Liver (tissue), 9 donors: Measurements from ENCODE around the gene ETFBKMT. TPM values are rescaled to one million over a fixed set of nuclear protein-coding genes. Genes with fewer than 3 reads are reported as not detected.
"Not testable (repeated sequence)": the region's sequence is repeated elsewhere in the genome, so short reads cannot be mapped to it uniquely, and the experiment has no call there.

Experiments
- DNase-seq: peaks from one replicate; pipeline ENCODE4 v3.0.0-alpha.2; 2017; ENCODE audit warnings: low spot score
- H3K27ac ChIP-seq, 2 donors: one replicate each; pipeline ENCODE4 v1.7.0; 2013; ENCODE audit warnings: inconsistent platforms in 2 of 2, low read length in 2 of 2, control low read depth in 1 of 2, low read depth in 1 of 2, mild to moderate bottlenecking in 1 of 2
- H3K27me3 ChIP-seq, 4 donors: one replicate each; pipeline versions ENCODE4 v1.6.1 to v1.7.0; 2013; ENCODE audit warnings: low read length in 3 of 4, inconsistent platforms in 1 of 4, mild to moderate bottlenecking in 1 of 4, moderate library complexity in 1 of 4; ENCODE audit not compliant: control insufficient read depth in 4 of 4, insufficient read depth in 4 of 4
- H3K36me3 ChIP-seq, 4 donors: one replicate each; pipeline versions ENCODE4 v1.6.1 to v1.7.0; 2013; ENCODE audit warnings: low read length in 3 of 4, mild to moderate bottlenecking in 3 of 4, low read depth in 1 of 4, moderate library complexity in 1 of 4; ENCODE audit not compliant: control insufficient read depth in 4 of 4, insufficient read depth in 3 of 4
- H3K4me1 ChIP-seq, 4 donors: one replicate each; pipeline versions ENCODE4 v1.6.1 to v1.7.0; 2013; ENCODE audit warnings: low read length in 3 of 4, mild to moderate bottlenecking in 3 of 4, moderate library complexity in 1 of 4; ENCODE audit not compliant: control insufficient read depth in 4 of 4, insufficient read depth in 4 of 4
- H3K4me3 ChIP-seq, 3 donors: one replicate each; pipeline versions ENCODE4 v1.6.1 to v1.7.0; 2013; ENCODE audit warnings: low read length in 3 of 3, control low read depth in 1 of 3, low read depth in 1 of 3, mild to moderate bottlenecking in 1 of 3
- H3K9ac ChIP-seq, 2 donors: one replicate each; pipeline ENCODE4 v1.7.0; 2013; ENCODE audit warnings: low read length in 2 of 2, mild to moderate bottlenecking in 2 of 2, moderate library complexity in 2 of 2, control low read depth in 1 of 2, low read depth in 1 of 2
- H3K9me3 ChIP-seq, 4 donors: one replicate each; pipeline versions ENCODE4 v1.6.1 to v1.7.0; 2013; ENCODE audit warnings: low read length in 3 of 4; ENCODE audit not compliant: control insufficient read depth in 4 of 4
- EGR1 ChIP-seq, 2 donors: IDR thresholded peaks; 2 replicates each; pipeline ENCODE4 v1.6.1; 2016 to 2018; ENCODE audit warnings: antibody characterized with exemption in 2 of 2, low read depth in 2 of 2
- FOXA1 ChIP-seq: IDR thresholded peaks from 2 replicates; pipeline ENCODE4 v1.6.1; 2016; ENCODE audit warnings: antibody characterized with exemption
- FOXA2 ChIP-seq: IDR thresholded peaks from 2 replicates; pipeline ENCODE4 v1.6.1; 2016; ENCODE audit warnings: antibody characterized with exemption
- GABPA ChIP-seq, 2 donors: IDR thresholded peaks in 1 of 2; conservative IDR thresholded peaks in 1 of 2; 2 replicates each; pipeline ENCODE4 v1.6.1; 2016; ENCODE audit warnings: antibody characterized with exemption in 2 of 2, mild to moderate bottlenecking in 1 of 2, moderate library complexity in 1 of 2
- HNF4A ChIP-seq, 2 donors: conservative IDR thresholded peaks; 2 replicates each; pipeline ENCODE4 v1.6.1; 2016; ENCODE audit warnings: antibody characterized with exemption in 2 of 2, mild to moderate bottlenecking in 2 of 2
- NR2F2 ChIP-seq: IDR thresholded peaks from 2 replicates; pipeline ENCODE4 v1.6.1; 2016; ENCODE audit warnings: antibody characterized with exemption
- REST ChIP-seq: IDR thresholded peaks from 2 replicates; pipeline ENCODE4 v1.6.1; 2016; ENCODE audit warnings: antibody characterized with exemption, mild to moderate bottlenecking
- RXRA ChIP-seq, 2 donors: IDR thresholded peaks; 2 replicates each; pipeline ENCODE4 v1.6.1; 2017 to 2018; ENCODE audit warnings: antibody characterized with exemption in 2 of 2, mild to moderate bottlenecking in 1 of 2
- TAF1 ChIP-seq: conservative IDR thresholded peaks from 2 replicates; pipeline ENCODE4 v1.6.1; 2016; ENCODE audit warnings: antibody characterized with exemption, mild to moderate bottlenecking
- WGBS: extraction: QIAGEN DNeasy Blood & Tissue Kit; methylation state at CpG from one replicate; pipeline ENCODE4 v1.1.7; 2013; 5-methylcytosine and 5-hydroxymethylcytosine counted together
- polyA plus RNA-seq, 2 donors: library from polyadenylated mRNA; stranded (reverse) in 1 of 2; unstranded in 1 of 2; fragments of 200-250 nt in 1 of 2; fragments of >200 nt in 1 of 2; fragmentation: Nextera tagmentation in 1 of 2; extraction: Ambion mirVana in 1 of 2; gene quantifications; one replicate each; pipeline versions ENCODE4 v1.2.1 to v1.2.3, GENCODE V29; 2013 to 2015
- total RNA-seq, 2 donors: library from RNA; depleted of rRNA; stranded (reverse); fragments of >200 nt; gene quantifications; one replicate each; pipeline ENCODE4 v1.2.3, GENCODE V29; 2014
- TF ChIP-seq, protein P1 (sequence below): IDR thresholded peaks from 2 replicates; pipeline ENCODE4 v1.6.1; 2016; ENCODE audit warnings: antibody characterized with exemption
- TF ChIP-seq, protein P2 (sequence below): IDR thresholded peaks from 2 replicates; pipeline ENCODE4 v1.6.1; 2016; ENCODE audit warnings: antibody characterized with exemption
- TF ChIP-seq, protein P3 (sequence below): IDR thresholded peaks from 2 replicates; pipeline ENCODE4 v1.6.1; 2016; ENCODE audit warnings: antibody characterized with exemption
- donor health status: healthy.
- donor health status: healthy.
- donor health status: healthy.
- donor health status: healthy.
- donor health status: healthy.

ETFBKMT gene
- total and polyA plus RNA-seq, 4 donors, result 1.9 to 4.8 (median 4.5) TPM

DNA sequence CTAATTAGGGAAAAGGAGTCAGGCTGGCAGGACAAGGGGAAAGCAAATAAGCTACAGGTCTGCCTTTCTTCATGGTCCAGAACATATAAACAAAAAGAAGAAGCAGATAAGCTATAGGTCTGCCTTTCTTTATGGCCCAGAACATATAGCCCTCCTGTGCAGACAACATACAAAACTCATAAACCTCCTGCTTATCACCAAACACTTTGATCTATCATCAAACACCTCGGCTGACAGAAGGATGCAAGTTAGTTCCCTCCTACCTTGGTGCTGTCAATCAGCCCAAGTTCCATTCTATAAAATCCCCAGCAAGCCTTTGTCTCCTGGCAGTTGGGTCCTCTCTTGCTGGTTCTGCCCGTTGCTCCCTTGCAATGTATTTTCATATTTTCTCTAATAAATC is 46.1 kb downstream of the ETFBKMT start:
- TF ChIP-seq TAF1 (no peak), NR2F2 (no peak), FOXA2 (no peak), GABPA (IDR thresholded peaks at IDR 0.05 in 1 of 2, conservative IDR thresholded peaks at IDR 0.05 in 1 of 2) (no peak), FOXA1 (no peak), RXRA (IDR thresholded peaks at IDR 0.05) (no peak), HNF4A (conservative IDR thresholded peaks at IDR 0.05) (no peak)
- TF ChIP-seq, protein P1, sequence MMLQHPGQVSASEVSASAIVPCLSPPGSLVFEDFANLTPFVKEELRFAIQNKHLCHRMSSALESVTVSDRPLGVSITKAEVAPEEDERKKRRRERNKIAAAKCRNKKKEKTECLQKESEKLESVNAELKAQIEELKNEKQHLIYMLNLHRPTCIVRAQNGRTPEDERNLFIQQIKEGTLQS, result no peak
- TF ChIP-seq, protein P2, sequence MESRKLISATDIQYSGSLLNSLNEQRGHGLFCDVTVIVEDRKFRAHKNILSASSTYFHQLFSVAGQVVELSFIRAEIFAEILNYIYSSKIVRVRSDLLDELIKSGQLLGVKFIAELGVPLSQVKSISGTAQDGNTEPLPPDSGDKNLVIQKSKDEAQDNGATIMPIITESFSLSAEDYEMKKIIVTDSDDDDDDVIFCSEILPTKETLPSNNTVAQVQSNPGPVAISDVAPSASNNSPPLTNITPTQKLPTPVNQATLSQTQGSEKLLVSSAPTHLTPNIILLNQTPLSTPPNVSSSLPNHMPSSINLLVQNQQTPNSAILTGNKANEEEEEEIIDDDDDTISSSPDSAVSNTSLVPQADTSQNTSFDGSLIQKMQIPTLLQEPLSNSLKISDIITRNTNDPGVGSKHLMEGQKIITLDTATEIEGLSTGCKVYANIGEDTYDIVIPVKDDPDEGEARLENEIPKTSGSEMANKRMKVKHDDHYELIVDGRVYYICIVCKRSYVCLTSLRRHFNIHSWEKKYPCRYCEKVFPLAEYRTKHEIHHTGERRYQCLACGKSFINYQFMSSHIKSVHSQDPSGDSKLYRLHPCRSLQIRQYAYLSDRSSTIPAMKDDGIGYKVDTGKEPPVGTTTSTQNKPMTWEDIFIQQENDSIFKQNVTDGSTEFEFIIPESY, result no peak
- TF ChIP-seq, protein P3, sequence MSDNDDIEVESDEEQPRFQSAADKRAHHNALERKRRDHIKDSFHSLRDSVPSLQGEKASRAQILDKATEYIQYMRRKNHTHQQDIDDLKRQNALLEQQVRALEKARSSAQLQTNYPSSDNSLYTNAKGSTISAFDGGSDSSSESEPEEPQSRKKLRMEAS, result no peak

GRCh38 chr12:31708118-31708517 is 48.6 kb downstream of the ETFBKMT start:
- 92% methylated on average over 7 of the region's 7 CpGs for WGBS
- H3K9ac ChIP-seq, H3K4me1 ChIP-seq, H3K4me3 ChIP-seq, H3K27me3 ChIP-seq, DNase-seq, H3K9me3 ChIP-seq, H3K36me3 ChIP-seq, H3K27ac ChIP-seq: not testable (repeated sequence)

More for the DNA sequence above, 46.1 kb downstream of the ETFBKMT start:
- no peaks in the 10 kb centered on the region for H3K4me1 ChIP-seq
- peaks cover 0 to 6% (median 0%) of the 10 kb centered on the region in 4 donors for H3K9me3 ChIP-seq
- H3K36me3 ChIP-seq, result peaks cover 0 to 2% (median 0%) of the 10 kb centered on the region in 4 donors
- H3K27ac ChIP-seq, result no peak overlapping the region
- no peak for DNase-seq
- no peaks in the 10 kb centered on the region for H3K27me3 ChIP-seq
- H3K4me3 ChIP-seq, result no peak overlapping the region
- no peak overlapping the region for H3K9ac ChIP-seq
- WGBS, result 81% methylated on average over 2 of the region's 2 CpGs

DNA sequence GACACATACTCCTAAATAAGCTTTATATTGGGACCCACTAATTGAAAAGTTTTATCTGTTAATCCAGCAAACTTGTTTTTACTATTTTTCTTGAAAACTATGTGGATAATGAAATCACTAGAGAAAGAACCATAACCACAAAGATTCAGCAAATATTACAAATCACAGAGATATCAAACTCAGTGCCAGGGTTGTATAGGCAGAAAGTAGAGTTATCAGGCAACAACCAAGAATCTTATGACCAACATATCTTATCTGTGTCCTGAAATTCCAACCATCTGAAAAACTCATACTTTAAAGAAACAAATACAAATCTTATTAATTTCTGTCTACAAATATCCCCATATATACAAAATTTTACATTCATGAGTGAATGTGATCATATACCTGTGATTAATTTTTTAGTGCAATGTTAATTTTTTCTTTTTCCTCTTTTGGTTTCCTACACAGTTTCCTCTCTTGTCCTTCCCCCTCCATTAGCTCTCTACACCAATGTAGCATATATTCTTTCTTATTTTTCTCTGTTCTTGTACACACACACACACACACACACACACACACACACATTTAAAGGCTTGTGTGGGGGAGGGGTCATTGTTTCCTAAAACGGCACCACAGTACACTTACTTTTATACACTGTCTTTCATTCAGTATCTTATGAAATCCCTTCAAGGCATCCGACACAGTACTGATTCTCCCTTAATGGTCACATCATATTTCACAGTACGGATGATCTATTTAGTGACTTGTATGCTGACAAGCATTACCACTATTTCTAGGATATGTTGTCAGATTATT is 50.7 kb downstream of the ETFBKMT start:
- TF ChIP-seq TAF1, result no peak
- TF ChIP-seq, protein P3, result no peak
- TF ChIP-seq EGR1 (IDR thresholded peaks at IDR 0.05; ENCODE audit: low read depth in 2 of 2), result no peak
- TF ChIP-seq, protein P2, result no peak
- TF ChIP-seq FOXA1, result no peak
- TF ChIP-seq GABPA (IDR thresholded peaks at IDR 0.05 in 1 of 2, conservative IDR thresholded peaks at IDR 0.05 in 1 of 2), result no peak
- no peak for TF ChIP-seq REST
- TF ChIP-seq FOXA2, result no peak
- H3K4me1 ChIP-seq, result no peaks in the 10 kb centered on the region
- no peaks in the 10 kb centered on the region for H3K27me3 ChIP-seq
- no peak for DNase-seq
- H3K4me3 ChIP-seq, result no peak overlapping the region
- H3K9ac ChIP-seq, result no peak overlapping the region
- 89% methylated on average over 3 of the region's 3 CpGs for WGBS
- H3K9me3 ChIP-seq, result peaks cover 0 to 6% (median 0%) of the 10 kb centered on the region in 4 donors
- H3K36me3 ChIP-seq, result peaks cover 0 to 2% (median 0%) of the 10 kb centered on the region in 4 donors
- no peak overlapping the region for H3K27ac ChIP-seq
